Gastroesophageal sphincter (tissue), 4 donors: ENCODE results near the gene CNNM2. TPM values are rescaled to one million over a fixed set of nuclear protein-coding genes. Genes with fewer than 3 reads are reported as not detected.

Experiments
- ATAC-seq: fragments of 150-250 bp; one replicate; pipeline ENCODE4 v1.9.1; 2016; ENCODE audit warnings: mild to moderate bottlenecking, moderate library complexity
- H3K27ac ChIP-seq, 4 donors: fragments of 200-600 bp; sonication (generic) in 3 of 4; 1 replicate in 3 of 4; 2 replicates in 1 of 4; pipeline ENCODE4 v1.5.1; 2016 to 2019
- H3K27me3 ChIP-seq: fragments of 200-600 bp; sonication (generic); one replicate; pipeline ENCODE4 v1.5.1; 2019
- H3K36me3 ChIP-seq, 2 donors: fragments of 200-600 bp; sonication (generic); one replicate each; pipeline ENCODE4 v1.5.1; 2019; ENCODE audit warnings: control low read depth in 1 of 2
- H3K4me1 ChIP-seq, 3 donors: fragments of 200-600 bp; sonication (generic); 1 replicate in 2 of 3; 2 replicates in 1 of 3; pipeline ENCODE4 v1.5.1; 2016 to 2019; ENCODE audit warnings: control low read depth in 2 of 3
- H3K4me3 ChIP-seq, 2 donors: fragments of 200-600 bp; sonication (generic); one replicate each; pipeline ENCODE4 v1.5.1; 2019; ENCODE audit warnings: mild to moderate bottlenecking in 1 of 2, moderate library complexity in 1 of 2
- H3K9me3 ChIP-seq, 3 donors: fragments of 200-600 bp; sonication (generic); one replicate each; pipeline ENCODE4 v1.5.1; 2017 to 2019; ENCODE audit warnings: control low read depth in 2 of 3
- EP300 ChIP-seq: sonication (generic); formaldehyde crosslinking; IDR thresholded peaks from one replicate; pipeline ENCODE4 v1.6.1; 2017; ENCODE audit warnings: antibody characterized with exemption, mild to moderate bottlenecking
- POLR2A ChIP-seq, 2 donors: fragments of 450-650 bp; IDR thresholded peaks; one replicate each; pipeline ENCODE4 v1.6.1; 2017; ENCODE audit warnings: antibody characterized with exemption in 2 of 2, mild to moderate bottlenecking in 2 of 2, moderate library complexity in 1 of 2
- POLR2AphosphoS5 ChIP-seq: sonication (generic); formaldehyde crosslinking; IDR thresholded peaks from one replicate; pipeline ENCODE4 v1.6.1; 2017; ENCODE audit warnings: antibody characterized with exemption
- WGBS, 2 donors: methylation state at CpG; one replicate each; pipeline ENCODE4 v1.1.5; 2018; ENCODE audit warnings: low coverage in 1 of 2; 5-methylcytosine and 5-hydroxymethylcytosine counted together
- total RNA-seq, 4 donors: library from RNA; depleted of rRNA; stranded (reverse); fragments of >200 nt; gene quantifications; one replicate each; pipeline ENCODE4 v1.1.0, GENCODE V29; 2016
- TF ChIP-seq, protein P1 (sequence below), 4 experiments: fragments of 200-600 bp in 2 of 4; fragments of 450-650 bp in 2 of 4; sonication (generic) in 1 of 4; IDR thresholded peaks; one replicate each; pipeline ENCODE4 v1.5.1; 2017 to 2019; ENCODE audit warnings: antibody characterized with exemption in 4 of 4, mild to moderate bottlenecking in 2 of 4, moderate library complexity in 2 of 4

Gene CNNM2
- total RNA-seq, 4 donors from 2014 or later, result 3.8 to 10.7 (median 7.5) TPM

DNA sequence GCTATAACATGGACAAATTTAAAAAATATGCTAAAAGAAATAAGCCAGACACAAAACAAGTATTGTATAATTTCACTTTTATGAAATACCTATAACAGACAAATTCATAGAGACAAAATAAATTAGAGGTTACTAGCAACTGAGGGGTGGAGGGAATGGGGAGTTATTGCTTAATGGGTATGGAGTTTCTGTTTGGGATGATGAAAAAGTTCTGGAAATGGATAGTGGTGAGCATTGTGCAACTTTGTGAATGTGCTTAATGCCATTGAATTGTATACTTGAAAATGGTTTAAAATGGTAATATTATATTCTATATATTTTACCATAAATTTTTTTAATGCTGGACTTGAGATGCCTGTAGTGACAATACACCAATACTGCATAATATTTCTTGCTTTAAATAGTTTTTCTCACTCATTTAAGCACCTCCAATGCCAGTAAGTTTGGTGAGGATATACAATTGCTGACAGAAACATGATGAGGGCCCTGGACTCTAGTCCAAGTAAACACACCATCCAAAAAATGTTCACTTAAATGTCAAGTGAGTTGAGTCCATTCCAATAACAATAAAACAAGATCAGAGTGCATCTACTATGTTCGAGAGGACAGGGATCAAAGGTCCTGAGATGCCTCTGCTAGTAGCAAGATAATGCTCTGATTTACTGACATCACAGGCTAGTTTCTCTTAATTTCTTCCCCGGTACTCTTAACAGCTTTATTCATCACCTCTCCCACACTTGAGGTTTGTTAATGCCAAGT, 203.1 kb downstream of the CNNM2 start:
- TF ChIP-seq, protein P1, sequence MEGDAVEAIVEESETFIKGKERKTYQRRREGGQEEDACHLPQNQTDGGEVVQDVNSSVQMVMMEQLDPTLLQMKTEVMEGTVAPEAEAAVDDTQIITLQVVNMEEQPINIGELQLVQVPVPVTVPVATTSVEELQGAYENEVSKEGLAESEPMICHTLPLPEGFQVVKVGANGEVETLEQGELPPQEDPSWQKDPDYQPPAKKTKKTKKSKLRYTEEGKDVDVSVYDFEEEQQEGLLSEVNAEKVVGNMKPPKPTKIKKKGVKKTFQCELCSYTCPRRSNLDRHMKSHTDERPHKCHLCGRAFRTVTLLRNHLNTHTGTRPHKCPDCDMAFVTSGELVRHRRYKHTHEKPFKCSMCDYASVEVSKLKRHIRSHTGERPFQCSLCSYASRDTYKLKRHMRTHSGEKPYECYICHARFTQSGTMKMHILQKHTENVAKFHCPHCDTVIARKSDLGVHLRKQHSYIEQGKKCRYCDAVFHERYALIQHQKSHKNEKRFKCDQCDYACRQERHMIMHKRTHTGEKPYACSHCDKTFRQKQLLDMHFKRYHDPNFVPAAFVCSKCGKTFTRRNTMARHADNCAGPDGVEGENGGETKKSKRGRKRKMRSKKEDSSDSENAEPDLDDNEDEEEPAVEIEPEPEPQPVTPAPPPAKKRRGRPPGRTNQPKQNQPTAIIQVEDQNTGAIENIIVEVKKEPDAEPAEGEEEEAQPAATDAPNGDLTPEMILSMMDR (IDR thresholded peaks at IDR 0.05), result no peak
- TF ChIP-seq POLR2AphosphoS5, result no peak
- no peak for TF ChIP-seq POLR2A (IDR thresholded peaks at IDR 0.05)
- TF ChIP-seq EP300, result no peak
- Histone ChIP-seq H3K36me3 (no peaks in the 10 kb centered on the region), H3K27ac (peak overlapping the region; percentile 4 to 55 (median 48)), H3K9me3 (no peaks in the 10 kb centered on the region), H3K4me1 (peaks cover 15 to 72% (median 22%) of the 10 kb centered on the region in 3 donors), H3K4me3 (no peak overlapping the region), H3K27me3 (no peaks in the 10 kb centered on the region)
- WGBS, 2 donors, result 17 to 25% methylated on average over 2 of the region's 2 CpGs
- ATAC-seq, result peak; percentile 76

DNA sequence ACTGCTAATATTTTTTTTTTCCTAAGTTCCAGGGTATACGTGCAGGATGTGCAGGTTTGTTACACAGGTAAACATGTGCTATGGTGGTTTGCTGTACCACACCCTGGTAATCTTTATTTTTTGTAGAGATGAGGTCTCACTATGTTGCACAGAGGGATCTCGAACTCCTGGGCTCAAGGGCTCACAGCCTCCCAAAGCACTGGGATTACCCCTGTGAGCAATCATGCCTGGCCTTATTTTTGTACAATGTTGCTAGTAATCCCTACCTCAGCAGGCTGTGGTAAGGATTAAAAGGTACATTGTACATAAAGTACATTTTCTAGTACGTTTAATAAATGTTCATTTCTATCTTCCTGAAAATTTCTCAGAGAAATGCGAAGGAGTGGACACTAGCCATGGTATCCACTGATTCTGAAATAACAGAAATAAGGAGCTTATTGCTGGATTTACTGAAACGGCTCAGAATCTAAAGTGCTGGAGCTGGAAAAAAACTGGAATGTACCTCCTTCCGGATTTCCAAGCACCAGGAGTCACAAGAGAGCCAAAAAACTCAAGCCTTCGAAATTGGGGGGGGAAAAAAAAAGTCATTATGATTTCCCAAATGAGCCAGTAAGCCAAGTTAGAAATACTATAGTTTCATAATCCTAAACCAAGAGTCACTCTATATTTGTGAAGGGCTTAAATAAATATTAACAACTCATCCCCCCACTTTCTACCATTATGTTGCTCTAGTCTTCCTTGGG, 205.4 kb downstream of the CNNM2 start:
- no peak for TF ChIP-seq EP300
- TF ChIP-seq, protein P1 (IDR thresholded peaks at IDR 0.05), result peak in 1 of 4 experiments; percentile 24
- Histone ChIP-seq H3K27me3 (no peaks in the 10 kb centered on the region), H3K27ac (peak overlapping the region; percentile 12 to 55 (median 40)), H3K4me3 (no peak overlapping the region), H3K36me3 (no peaks in the 10 kb centered on the region), H3K4me1 (peaks cover 15 to 75% (median 22%) of the 10 kb centered on the region in 3 donors), H3K9me3 (no peaks in the 10 kb centered on the region)
- WGBS, 2 donors, result 41 to 55% methylated on average over 6 to 7 of the region's 7 CpGs
- ATAC-seq, result peak; percentile 34

DNA sequence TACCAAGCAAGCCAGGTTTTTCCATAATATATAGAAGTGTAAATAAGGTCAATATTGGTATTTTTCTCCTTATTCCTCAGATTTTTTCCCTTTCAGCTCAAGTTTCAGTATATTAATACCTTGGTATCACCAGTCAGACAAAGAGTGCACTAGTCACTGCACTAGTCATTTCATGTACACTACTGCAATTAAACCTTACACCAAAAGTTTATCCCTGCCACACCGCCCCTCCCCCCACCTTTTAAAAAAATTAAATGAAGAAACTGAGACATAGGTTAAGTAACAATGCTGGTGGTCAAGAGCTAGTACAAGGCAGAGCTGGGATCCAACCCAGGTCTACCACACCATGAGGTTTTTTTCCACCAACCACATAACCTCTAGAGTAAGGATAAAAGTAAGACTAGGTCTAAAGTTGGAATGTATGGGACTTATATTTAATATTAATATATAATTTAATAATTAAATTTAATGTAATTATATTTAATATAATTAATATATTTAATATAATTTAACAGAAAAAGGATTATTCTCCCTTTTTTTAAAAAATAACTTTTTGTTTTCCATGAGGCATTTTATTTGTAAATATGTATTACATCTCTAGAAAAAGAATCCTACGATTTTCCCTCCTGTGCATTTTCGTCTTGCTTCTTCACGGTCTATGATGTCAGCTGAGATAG, 206.5 kb downstream of the CNNM2 start:
- H3K27ac ChIP-seq, result no peak overlapping the region
- no peak overlapping the region for H3K4me3 ChIP-seq
- ATAC-seq, result no peak
- H3K9me3 ChIP-seq, result no peaks in the 10 kb centered on the region
- no peak for TF ChIP-seq POLR2AphosphoS5
- no peak for TF ChIP-seq POLR2A (IDR thresholded peaks at IDR 0.05)
- TF ChIP-seq EP300, result no peak
- TF ChIP-seq, protein P1 (IDR thresholded peaks at IDR 0.05), result no peak
- WGBS, 2 donors, result 89 to 100% methylated on average over 4 of the region's 4 CpGs
- H3K4me1 ChIP-seq, result peaks cover 15 to 67% (median 19%) of the 10 kb centered on the region in 3 donors
- no peaks in the 10 kb centered on the region for H3K27me3 ChIP-seq
- no peaks in the 10 kb centered on the region for H3K36me3 ChIP-seq

DNA sequence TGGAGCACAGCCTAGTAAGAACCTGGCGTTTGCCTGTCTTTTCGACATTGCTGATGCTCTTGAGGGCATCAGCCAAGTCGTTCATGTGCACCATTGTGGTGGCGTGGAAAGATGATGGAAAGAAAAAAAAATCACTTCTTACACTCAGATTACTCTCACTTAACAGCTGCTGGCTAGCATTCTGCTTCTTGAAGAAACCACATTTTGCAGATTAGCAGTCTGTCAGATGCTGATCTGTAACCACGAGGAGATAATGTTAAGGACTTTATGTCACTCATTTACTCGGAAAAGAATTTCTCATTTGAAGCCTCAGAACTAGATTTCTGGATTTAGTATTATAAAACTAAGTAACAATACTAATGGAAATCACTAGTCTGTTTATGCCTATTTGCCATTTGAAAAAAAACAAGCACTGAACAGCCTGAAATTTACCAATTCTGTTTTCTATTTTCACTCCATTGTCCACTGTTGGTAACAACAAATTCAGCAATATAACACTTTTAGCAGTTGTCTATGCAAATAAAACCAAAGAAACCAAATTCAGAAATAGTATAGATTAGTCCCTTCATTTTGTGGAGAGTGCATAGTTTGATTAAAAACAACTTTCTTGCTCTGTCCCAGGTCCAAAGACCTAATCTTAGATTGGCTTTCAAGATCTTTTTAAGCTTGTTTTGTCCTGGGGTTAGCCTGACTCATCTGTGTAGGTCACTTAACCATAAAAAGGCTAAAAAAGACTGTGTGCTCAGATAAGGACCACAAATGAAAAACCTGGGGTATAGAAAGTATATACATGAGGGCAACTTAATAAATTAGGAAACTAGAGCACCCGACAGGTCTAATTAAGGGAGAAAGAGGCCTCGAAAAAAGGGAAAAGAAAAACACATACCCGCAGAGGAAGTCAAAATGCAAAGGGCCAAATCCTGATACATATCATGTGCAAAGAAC, 207.5 kb downstream of the CNNM2 start:
- Histone ChIP-seq H3K9me3 (no peaks in the 10 kb centered on the region), H3K27ac (peak overlapping the region in 2 of 4 donors; percentile 0 to 1), H3K27me3 (no peaks in the 10 kb centered on the region), H3K4me3 (no peak overlapping the region), H3K36me3 (no peaks in the 10 kb centered on the region), H3K4me1 (peaks cover 15 to 56% (median 19%) of the 10 kb centered on the region in 3 donors)
- ATAC-seq, result no peak
- no peak for TF ChIP-seq EP300
- no peak for TF ChIP-seq POLR2A (IDR thresholded peaks at IDR 0.05)
- TF ChIP-seq, protein P1 (IDR thresholded peaks at IDR 0.05), result no peak
- no peak for TF ChIP-seq POLR2AphosphoS5
- WGBS, 2 donors, result 59 to 75% methylated on average over 9 of the region's 9 CpGs
